ENCODE measurements around the gene C1orf116.

C1orf116 gene

GRCh38 chr1:207034998-207035397 is 2.4 kb upstream of the C1orf116 start:
- DNase-seq (ENCODE audit: low read depth), result no peak

- DNase-seq (ENCODE audit: low read depth), result no peak
Observed at GRCh38 chr1:207034208-207034607, 1.7 kb upstream of the C1orf116 start.

GRCh38 chr1:207033302-207033701 is 746 bp upstream of the C1orf116 start:
- DNase-seq (ENCODE audit: low read depth), result no peak

GRCh38 chr1:207031632-207032264 is 808 bp downstream of the C1orf116 start:
- no peak for DNase-seq (ENCODE audit: low read depth)

GRCh38 chr1:207031016-207031415 is 1.5 kb downstream of the C1orf116 start:
- DNase-seq (ENCODE audit: low read depth), result no peak

GRCh38 chr1:207030522-207031009 is 2.0 kb downstream of the C1orf116 start:
- no peak for DNase-seq (ENCODE audit: low read depth)

GRCh38 chr1:207029701-207030521 is 2.6 kb downstream of the C1orf116 start:
- no peak for DNase-seq (ENCODE audit: low read depth)

GRCh38 chr1:207028884-207029650 is 3.5 kb downstream of the C1orf116 start:
- no peak for DNase-seq (ENCODE audit: low read depth)

- DNase-seq (ENCODE audit: low read depth), result no peak
Observed at GRCh38 chr1:207027921-207028320, 4.6 kb downstream of the C1orf116 start.

GRCh38 chr1:207027206-207027777 is 5.3 kb downstream of the C1orf116 start:
- DNase-seq (ENCODE audit: low read depth), result no peak

- no peak for DNase-seq (ENCODE audit: low read depth)
Observed at GRCh38 chr1:207026104-207026534, 6.4 kb downstream of the C1orf116 start.

GRCh38 chr1:207025146-207025880 is 7.2 kb downstream of the C1orf116 start:
- DNase-seq (ENCODE audit: low read depth), result no peak

- DNase-seq (ENCODE audit: low read depth), result no peak
Observed at GRCh38 chr1:207024202-207025145, 8.1 kb downstream of the C1orf116 start.

GRCh38 chr1:207022996-207023679 is 9.4 kb downstream of the C1orf116 start:
- no peak for DNase-seq (ENCODE audit: low read depth)

- no peak for DNase-seq (ENCODE audit: low read depth)
Observed at GRCh38 chr1:207021876-207022596, 10.5 kb downstream of the C1orf116 start.

GRCh38 chr1:207021139-207021861 is 11.3 kb downstream of the C1orf116 start:
- DNase-seq (ENCODE audit: low read depth), result no peak

GRCh38 chr1:207020709-207021107 is 11.8 kb downstream of the C1orf116 start:
- no peak for DNase-seq (ENCODE audit: low read depth)

- DNase-seq (ENCODE audit: low read depth), result no peak
Observed at GRCh38 chr1:207020065-207020708, 12.4 kb downstream of the C1orf116 start.
